NCI-H748 (cell line): ENCODE data around the gene PRDM1.
"Not testable (repeated sequence)": the region's sequence is repeated elsewhere in the genome, so short reads cannot be mapped to it uniquely, and the experiment has no call there.

Experiments
- DNase-seq: peaks from one replicate; lab custom pipeline; 2025; ENCODE audit not compliant: unreplicated experiment; lab: John Stamatoyannopoulos, UW

The PRDM1 gene

GRCh38 chr6:106135911-106136571 lies 49.9 kb downstream of the PRDM1 start:
- DNase-seq = no peak

- no peak for DNase-seq
Measured at GRCh38 chr6:106136845-106137244, 50.7 kb downstream of the PRDM1 start.

- no peak for DNase-seq
Measured at GRCh38 chr6:106138151-106138550, 52.0 kb downstream of the PRDM1 start.

- DNase-seq = no peak
Measured at GRCh38 chr6:106141441-106142237, 55.5 kb downstream of the PRDM1 start.

- no peak for DNase-seq
Measured at GRCh38 chr6:106142876-106143431, 56.8 kb downstream of the PRDM1 start.

GRCh38 chr6:106143665-106144064 lies 57.5 kb downstream of the PRDM1 start:
- no peak for DNase-seq

GRCh38 chr6:106145144-106145543 lies 59.0 kb downstream of the PRDM1 start:
- no peak for DNase-seq

- DNase-seq = no peak
Measured at GRCh38 chr6:106145741-106146227, 59.6 kb downstream of the PRDM1 start.

- no peak for DNase-seq
Measured at GRCh38 chr6:106146852-106147351, 60.8 kb downstream of the PRDM1 start.

GRCh38 chr6:106147476-106147875 lies 61.3 kb downstream of the PRDM1 start:
- no peak for DNase-seq

- DNase-seq = no peak
Measured at GRCh38 chr6:106149472-106150069, 63.4 kb downstream of the PRDM1 start.

- not testable (repeated sequence) for DNase-seq
Measured at GRCh38 chr6:106152476-106152875, 66.3 kb downstream of the PRDM1 start.

GRCh38 chr6:106152952-106153351 lies 66.8 kb downstream of the PRDM1 start:
- DNase-seq = no peak

GRCh38 chr6:106154326-106154725 lies 68.2 kb downstream of the PRDM1 start:
- DNase-seq = no peak

- no peak for DNase-seq
Measured at GRCh38 chr6:106155219-106155830, 69.2 kb downstream of the PRDM1 start.

- DNase-seq = no peak
Measured at GRCh38 chr6:106156413-106156812, 70.3 kb downstream of the PRDM1 start.

GRCh38 chr6:106156863-106157262 lies 70.7 kb downstream of the PRDM1 start:
- no peak for DNase-seq

GRCh38 chr6:106158816-106159215 lies 72.7 kb downstream of the PRDM1 start:
- no peak for DNase-seq
